Transverse colon (tissue), 4 donors: ENCODE measurements around the gene GDI1.

Experiments used
- POLR2A ChIP-seq: fragments of 450-650 bp; IDR thresholded peaks from one replicate; pipeline ENCODE4 v1.6.1; 2016; ENCODE audit warnings: antibody characterized with exemption, mild to moderate bottlenecking, moderate library complexity
- POLR2AphosphoS5 ChIP-seq, 3 donors: sonication (generic); formaldehyde crosslinking; IDR thresholded peaks; one replicate each; pipeline ENCODE4 v1.6.1; 2016; ENCODE audit warnings: antibody characterized with exemption in 3 of 3
- TF ChIP-seq, protein P1 (sequence below), 5 experiments: fragments of 200-600 bp in 3 of 5; fragments of 450-650 bp in 2 of 5; sonication (generic) in 3 of 5; IDR thresholded peaks; 1 replicate in 2 of 5; 2 replicates in 3 of 5; pipeline ENCODE4 v1.5.1; 2016 to 2017; ENCODE audit warnings: antibody characterized with exemption in 5 of 5, inconsistent platforms in 3 of 5, mild to moderate bottlenecking in 2 of 5, moderate library complexity in 1 of 5

GRCh38 chrX:154403192-154403591, 33.8 kb upstream of the GDI1 start:
- TF ChIP-seq POLR2AphosphoS5 (IDR thresholded peaks at IDR 0.05) (no peak), POLR2A (no peak)
- TF ChIP-seq, protein P1, sequence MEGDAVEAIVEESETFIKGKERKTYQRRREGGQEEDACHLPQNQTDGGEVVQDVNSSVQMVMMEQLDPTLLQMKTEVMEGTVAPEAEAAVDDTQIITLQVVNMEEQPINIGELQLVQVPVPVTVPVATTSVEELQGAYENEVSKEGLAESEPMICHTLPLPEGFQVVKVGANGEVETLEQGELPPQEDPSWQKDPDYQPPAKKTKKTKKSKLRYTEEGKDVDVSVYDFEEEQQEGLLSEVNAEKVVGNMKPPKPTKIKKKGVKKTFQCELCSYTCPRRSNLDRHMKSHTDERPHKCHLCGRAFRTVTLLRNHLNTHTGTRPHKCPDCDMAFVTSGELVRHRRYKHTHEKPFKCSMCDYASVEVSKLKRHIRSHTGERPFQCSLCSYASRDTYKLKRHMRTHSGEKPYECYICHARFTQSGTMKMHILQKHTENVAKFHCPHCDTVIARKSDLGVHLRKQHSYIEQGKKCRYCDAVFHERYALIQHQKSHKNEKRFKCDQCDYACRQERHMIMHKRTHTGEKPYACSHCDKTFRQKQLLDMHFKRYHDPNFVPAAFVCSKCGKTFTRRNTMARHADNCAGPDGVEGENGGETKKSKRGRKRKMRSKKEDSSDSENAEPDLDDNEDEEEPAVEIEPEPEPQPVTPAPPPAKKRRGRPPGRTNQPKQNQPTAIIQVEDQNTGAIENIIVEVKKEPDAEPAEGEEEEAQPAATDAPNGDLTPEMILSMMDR (IDR thresholded peaks at IDR 0.05): no peak
